Measurements from ENCODE around the gene PTPRR.

DNA sequence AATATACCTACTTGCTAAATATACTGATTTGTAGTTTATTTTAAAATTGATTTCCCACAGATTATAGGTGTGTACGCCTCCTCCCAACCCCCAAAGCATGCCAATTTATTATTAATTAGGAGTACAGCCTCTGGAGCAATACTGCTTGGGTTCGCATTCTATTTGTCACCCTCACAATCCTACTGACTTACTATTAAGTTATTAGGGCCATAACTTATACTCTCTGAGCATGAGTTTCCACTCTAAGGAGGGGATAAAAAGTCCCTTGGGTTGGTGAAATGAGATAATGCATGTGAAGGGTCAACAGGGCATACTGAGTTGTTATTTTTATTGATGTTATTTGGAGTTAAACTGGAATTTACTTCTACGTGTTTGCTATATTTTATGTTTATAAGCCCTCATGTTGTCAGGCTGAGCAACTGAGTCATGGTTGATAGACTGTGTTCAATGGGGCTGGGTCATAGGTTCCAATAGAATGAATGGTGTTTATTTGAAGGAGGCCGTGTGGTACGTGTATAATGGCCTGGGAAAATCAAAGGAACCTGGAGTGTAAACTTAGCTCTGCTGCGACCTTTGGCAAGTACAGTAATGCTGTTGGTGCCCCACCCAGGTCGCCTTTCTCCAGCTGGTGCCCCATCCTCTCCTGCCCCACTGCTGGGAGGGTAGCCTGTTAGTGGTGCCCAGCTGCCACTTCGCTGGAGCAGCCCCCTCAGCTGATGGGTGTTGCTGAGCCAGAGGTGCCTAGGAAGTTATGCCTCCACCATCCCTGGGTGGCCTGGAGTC, 184.0 kb downstream of the PTPRR start:
- TF ChIP-seq, protein P1, sequence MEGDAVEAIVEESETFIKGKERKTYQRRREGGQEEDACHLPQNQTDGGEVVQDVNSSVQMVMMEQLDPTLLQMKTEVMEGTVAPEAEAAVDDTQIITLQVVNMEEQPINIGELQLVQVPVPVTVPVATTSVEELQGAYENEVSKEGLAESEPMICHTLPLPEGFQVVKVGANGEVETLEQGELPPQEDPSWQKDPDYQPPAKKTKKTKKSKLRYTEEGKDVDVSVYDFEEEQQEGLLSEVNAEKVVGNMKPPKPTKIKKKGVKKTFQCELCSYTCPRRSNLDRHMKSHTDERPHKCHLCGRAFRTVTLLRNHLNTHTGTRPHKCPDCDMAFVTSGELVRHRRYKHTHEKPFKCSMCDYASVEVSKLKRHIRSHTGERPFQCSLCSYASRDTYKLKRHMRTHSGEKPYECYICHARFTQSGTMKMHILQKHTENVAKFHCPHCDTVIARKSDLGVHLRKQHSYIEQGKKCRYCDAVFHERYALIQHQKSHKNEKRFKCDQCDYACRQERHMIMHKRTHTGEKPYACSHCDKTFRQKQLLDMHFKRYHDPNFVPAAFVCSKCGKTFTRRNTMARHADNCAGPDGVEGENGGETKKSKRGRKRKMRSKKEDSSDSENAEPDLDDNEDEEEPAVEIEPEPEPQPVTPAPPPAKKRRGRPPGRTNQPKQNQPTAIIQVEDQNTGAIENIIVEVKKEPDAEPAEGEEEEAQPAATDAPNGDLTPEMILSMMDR (IDR thresholded peaks at IDR 0.05): no peak
- no peak for TF ChIP-seq EP300 (IDR thresholded peaks at IDR 0.05)

Measured in stomach (tissue), 4 donors.